GM21619 (cell line): ENCODE data around the gene SRGN.
"Not testable (repeated sequence)": the region's sequence is repeated elsewhere in the genome, so short reads cannot be mapped to it uniquely, and the experiment has no call there.

Source experiments
- ATAC-seq: cut with Tn5 transposase; IDR thresholded peaks from one replicate; pipeline ENCODE4 v1.9.1; 2021; ENCODE audit not compliant: unreplicated experiment

Gene SRGN

GRCh38 chr10:69087590-69088470 is at the start of gene SRGN:
Gene SRGN (plus strand): TSS chr10:69088103. CDS start chr10:69088158, 55 bp downstream.
- peak; percentile 60 for ATAC-seq

- ATAC-seq = not testable (repeated sequence)
These were observed 47.0 kb upstream of the SRGN start for GRCh38 chr10:69040904-69041303.

GRCh38 chr10:69042417-69042816 is 45.5 kb upstream of the SRGN start:
- no peak for ATAC-seq

- no peak for ATAC-seq
These were observed 45.1 kb upstream of the SRGN start for GRCh38 chr10:69042838-69043237.

GRCh38 chr10:69043931-69044531 is 43.9 kb upstream of the SRGN start:
- peak; percentile 47 for ATAC-seq

GRCh38 chr10:69044546-69044945 is 43.4 kb upstream of the SRGN start:
- ATAC-seq = no peak

- peak; percentile 52 for ATAC-seq
These were observed 42.2 kb upstream of the SRGN start for GRCh38 chr10:69045441-69046300.

- no peak for ATAC-seq
These were observed 40.6 kb upstream of the SRGN start for GRCh38 chr10:69047111-69047832.

- no peak for ATAC-seq
These were observed 39.8 kb upstream of the SRGN start for GRCh38 chr10:69048103-69048502.

- ATAC-seq = no peak
These were observed 38.3 kb upstream of the SRGN start for GRCh38 chr10:69049566-69049961.

GRCh38 chr10:69051303-69051702 is 36.6 kb upstream of the SRGN start:
- peak; percentile 40 for ATAC-seq

GRCh38 chr10:69051710-69052487 is 36.0 kb upstream of the SRGN start:
- no peak for ATAC-seq

GRCh38 chr10:69052736-69053135 is 35.2 kb upstream of the SRGN start:
- ATAC-seq = no peak

- no peak for ATAC-seq
These were observed 32.7 kb upstream of the SRGN start for GRCh38 chr10:69055241-69055640.

- ATAC-seq = no peak
These were observed 31.8 kb upstream of the SRGN start for GRCh38 chr10:69056129-69056528.

- no peak for ATAC-seq
These were observed 31.2 kb upstream of the SRGN start for GRCh38 chr10:69056536-69057260.

- ATAC-seq = no peak
These were observed 30.5 kb upstream of the SRGN start for GRCh38 chr10:69057261-69057950.

GRCh38 chr10:69057951-69058297 is 30.0 kb upstream of the SRGN start:
- no peak for ATAC-seq
